GM12875 (cell line): ENCODE data around the gene HDAC9.

Experiments used
- H3K4me3 ChIP-seq: one replicate; pipeline ENCODE4 v1.5.1; 2011; ENCODE audit warnings: low read depth, low read length, control low read depth
- CTCF ChIP-seq: IDR thresholded peaks from 2 replicates; pipeline ENCODE4 v1.5.1; 2011; ENCODE audit warnings: low read depth, mild to moderate bottlenecking, control low read depth, inconsistent platforms, low read length, moderate library complexity, borderline replicate concordance; ENCODE audit not compliant: insufficient read depth

The HDAC9 gene

GRCh38 chr7:18799899-18800298 is 304.4 kb downstream of the HDAC9 start:
- H3K4me3 ChIP-seq, result no peak overlapping the region
- TF ChIP-seq CTCF, result no peak

DNA sequence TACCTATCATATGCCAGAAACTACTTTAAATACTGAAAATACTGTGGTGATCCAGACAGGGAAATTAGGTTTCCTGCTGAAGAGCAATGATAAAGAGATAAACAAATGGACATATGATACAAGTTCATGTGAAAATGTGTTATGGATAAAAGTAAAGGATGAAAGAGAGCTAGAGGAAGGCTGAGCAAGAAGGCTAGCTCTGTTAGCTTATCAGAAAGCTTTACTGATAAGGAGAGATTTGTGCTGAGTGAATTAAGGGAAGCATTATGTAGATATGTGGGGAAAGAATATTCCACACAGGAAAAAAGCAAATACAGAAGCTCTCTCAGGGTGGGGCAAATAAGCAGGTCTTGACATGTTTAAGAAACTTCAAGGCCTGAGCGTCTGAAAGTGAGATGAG is 308.4 kb downstream of the HDAC9 start:
- no peak overlapping the region for H3K4me3 ChIP-seq
- no peak for TF ChIP-seq CTCF

DNA sequence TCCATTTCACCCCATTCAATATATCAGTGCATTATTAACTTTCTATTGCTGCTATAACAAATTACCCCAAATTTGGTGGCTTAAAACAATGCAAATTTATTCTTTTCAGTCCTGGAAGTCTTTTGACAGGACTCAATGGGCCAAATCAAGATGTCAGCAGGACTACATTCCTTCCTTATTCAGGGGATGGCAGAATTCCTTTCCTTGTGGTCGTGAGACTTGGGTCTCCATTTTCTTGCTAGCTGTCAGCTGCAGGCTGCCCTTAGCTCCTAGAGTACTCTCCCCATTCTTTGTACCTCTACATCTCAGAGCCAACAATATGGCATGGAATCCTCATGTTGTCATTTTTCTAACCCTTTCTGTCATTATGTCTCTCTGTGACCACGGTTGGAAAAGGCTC is 310.6 kb downstream of the HDAC9 start:
- no peak overlapping the region for H3K4me3 ChIP-seq
- no peak for TF ChIP-seq CTCF

DNA sequence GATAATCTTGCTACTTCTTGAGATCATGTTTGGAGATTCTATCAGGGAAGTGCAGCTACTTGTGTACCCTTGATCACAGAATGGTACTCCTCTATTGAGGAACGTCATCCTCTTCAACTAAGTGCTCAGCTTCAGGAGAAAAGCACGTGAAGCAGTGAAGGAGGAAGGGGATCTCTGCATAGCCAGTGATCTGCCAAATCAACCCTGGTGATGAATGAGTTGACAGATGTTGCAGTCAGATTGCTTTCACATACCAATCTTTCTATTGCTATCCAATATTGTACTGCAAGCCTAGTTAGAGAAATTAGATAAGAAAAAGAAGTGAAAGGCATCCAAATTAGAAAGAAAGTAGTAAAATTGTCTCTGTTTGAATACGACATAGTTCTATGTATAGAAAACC is 312.5 kb downstream of the HDAC9 start:
- TF ChIP-seq CTCF, result no peak

GRCh38 chr7:18815261-18815960 is 319.9 kb downstream of the HDAC9 start:
- no peak overlapping the region for H3K4me3 ChIP-seq
- TF ChIP-seq CTCF, result no peak

More for the DNA sequence above, 312.5 kb downstream of the HDAC9 start:
- no peak overlapping the region for H3K4me3 ChIP-seq

DNA sequence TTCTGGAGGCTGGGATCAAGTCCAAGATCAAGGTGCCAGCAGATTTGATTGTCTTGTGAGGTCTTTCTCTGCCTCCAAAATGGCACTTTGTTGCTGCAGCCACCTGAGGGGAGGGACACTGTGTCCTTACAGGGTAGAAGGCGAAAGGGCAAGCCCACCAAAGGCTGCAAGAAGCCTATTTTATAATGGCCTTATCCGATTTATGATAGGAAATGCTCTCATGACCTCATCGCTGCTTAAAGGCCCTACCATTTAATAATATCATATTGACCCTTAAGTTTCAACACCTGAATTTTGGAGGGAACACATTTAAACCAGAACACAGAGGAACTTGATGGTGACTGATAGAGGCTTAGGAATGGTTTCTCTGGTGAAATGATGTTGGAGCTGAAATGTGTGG is 325.4 kb downstream of the HDAC9 start:
- TF ChIP-seq CTCF, result no peak
- H3K4me3 ChIP-seq, result no peak overlapping the region

GRCh38 chr7:18821554-18821953 is 326.0 kb downstream of the HDAC9 start:
- no peak for TF ChIP-seq CTCF
- H3K4me3 ChIP-seq, result no peak overlapping the region
